ENCODE measurements around the gene APBA1. TPM values are rescaled to one million over a fixed set of nuclear protein-coding genes. Genes with fewer than 3 reads are reported as not detected.
"Not testable (repeated sequence)": the region's sequence is repeated elsewhere in the genome, so short reads cannot be mapped to it uniquely, and the experiment has no call there.

Gene APBA1
- total and polyA plus RNA-seq, 4 experiments from 2014 or later, result 0.83 to 2.0 (median 0.90) TPM; not detected in 1

DNA sequence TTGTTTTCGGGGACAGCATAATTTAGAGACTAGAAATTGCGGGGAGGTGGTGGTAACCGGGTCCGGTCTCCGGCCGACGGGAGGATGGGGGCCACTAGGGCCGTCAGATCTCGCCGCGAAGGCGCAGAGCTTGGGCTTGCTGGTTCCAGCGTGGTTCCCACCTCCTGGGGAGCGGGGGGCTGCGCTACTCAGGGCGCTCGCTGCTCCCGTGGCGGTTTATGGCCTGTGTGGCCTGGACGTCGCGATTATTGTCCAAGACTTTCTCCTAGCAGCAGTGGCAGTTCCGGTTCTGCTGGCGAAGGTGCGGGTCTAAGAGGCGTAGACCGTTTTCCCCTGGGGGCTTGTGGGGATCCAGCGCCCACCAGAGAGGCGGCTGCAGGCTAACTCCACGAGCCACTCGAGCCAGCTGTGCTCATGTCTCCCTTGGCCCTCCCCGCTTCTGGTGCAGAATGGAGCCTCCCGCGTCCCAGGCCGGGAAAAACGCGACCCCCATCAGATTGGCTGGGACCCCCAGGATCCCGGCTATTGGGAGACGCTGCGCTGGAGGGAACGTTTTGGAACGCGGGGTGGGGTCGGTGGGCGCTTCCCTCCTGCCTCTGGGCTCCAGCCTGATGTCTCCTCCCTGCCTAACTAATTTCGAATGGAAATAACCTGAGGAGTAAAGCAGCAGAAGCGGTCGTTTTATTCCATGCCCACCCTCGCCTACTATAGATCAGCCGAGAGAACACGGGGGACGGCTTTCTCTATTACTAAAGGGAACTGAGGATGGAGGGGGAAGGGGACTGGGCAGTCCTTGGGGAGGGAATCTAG is 260.0 kb downstream of the APBA1 start:
- no peak for DNase-seq
- Mint-ChIP-seq H3K27ac (no peak overlapping the region), H3K27me3 (peaks cover 1 to 3% of the 10 kb centered on the region in 2 donors), H3K4me3 (no peak overlapping the region), H3K9me3 (peaks cover 0 to 5% (median 0%) of the 10 kb centered on the region in 8 donors), H3K36me3 (no peaks in the 10 kb centered on the region), H3K4me1 (no peaks in the 10 kb centered on the region)
- Histone ChIP-seq H3K36me3 (ENCODE audit: insufficient read depth, low read length) (no peaks in the 10 kb centered on the region), H3K4me1 (ENCODE audit: insufficient read depth, low read length) (no peaks in the 10 kb centered on the region), H3K27ac (ENCODE audit: low read depth, low read length) (no peak overlapping the region), H3K27me3 (ENCODE audit: insufficient read depth, low read length) (no peaks in the 10 kb centered on the region), H3K4me3 (ENCODE audit: low read length in 2 of 2) (no peak overlapping the region), H3K9me3 (ENCODE audit: control insufficient read depth in 1 of 2, low read length in 2 of 2) (no peaks in the 10 kb centered on the region)
- intact Hi-C loops (cut with micrococcal nuclease), result no loop called here
- ChIA-PET CTCF (ENCODE audit: partially characterized antibody) (interaction anchor here (2.0 kb wide), 1 partner anchor 10 kb away, joined by 14 read pairs; no protein-coding TSS in a partner anchor), POLR2A (ENCODE audit: partially characterized antibody) (no interaction called here)

DNA sequence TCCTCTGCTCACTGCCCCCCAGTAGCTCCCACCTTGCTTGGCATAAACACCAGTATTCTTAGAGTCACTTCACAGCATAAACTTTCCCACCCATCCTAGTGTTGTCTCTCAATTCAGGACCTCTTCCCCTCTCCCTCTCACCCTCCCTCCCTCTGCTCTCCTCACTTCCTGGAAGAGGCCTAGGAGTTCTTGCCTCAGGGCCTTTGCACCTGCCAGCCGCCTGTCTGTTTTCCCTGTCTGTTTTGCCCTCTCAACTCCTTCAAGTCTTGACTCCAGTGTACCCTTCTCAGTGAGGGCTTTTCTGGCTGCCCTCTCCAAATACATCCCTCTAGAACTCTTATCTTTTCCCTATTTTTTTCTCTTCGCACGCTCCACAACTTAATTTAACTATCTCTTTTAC is 260.9 kb downstream of the APBA1 start:
- Mint-ChIP-seq H3K4me3 (no peak overlapping the region), H3K27me3 (peaks cover 1 to 3% of the 10 kb centered on the region in 2 donors), H3K36me3 (no peaks in the 10 kb centered on the region), H3K9me3 (peaks cover 0 to 5% (median 0%) of the 10 kb centered on the region in 8 donors), H3K4me1 (no peaks in the 10 kb centered on the region), H3K27ac (no peak overlapping the region)
- Histone ChIP-seq H3K27me3 (ENCODE audit: insufficient read depth, low read length) (no peaks in the 10 kb centered on the region), H3K9me3 (ENCODE audit: control insufficient read depth in 1 of 2, low read length in 2 of 2) (no peaks in the 10 kb centered on the region), H3K4me3 (ENCODE audit: low read length in 2 of 2) (no peak overlapping the region), H3K27ac (ENCODE audit: low read depth, low read length) (no peak overlapping the region), H3K36me3 (ENCODE audit: insufficient read depth, low read length) (no peaks in the 10 kb centered on the region), H3K4me1 (ENCODE audit: insufficient read depth, low read length) (no peaks in the 10 kb centered on the region)
- DNase-seq, result no peak
- CTCF ChIA-PET (ENCODE audit: partially characterized antibody), result no interaction called here
- POLR2A ChIA-PET (ENCODE audit: partially characterized antibody), result no interaction called here
- intact Hi-C loops (cut with micrococcal nuclease), result no loop called here

DNA sequence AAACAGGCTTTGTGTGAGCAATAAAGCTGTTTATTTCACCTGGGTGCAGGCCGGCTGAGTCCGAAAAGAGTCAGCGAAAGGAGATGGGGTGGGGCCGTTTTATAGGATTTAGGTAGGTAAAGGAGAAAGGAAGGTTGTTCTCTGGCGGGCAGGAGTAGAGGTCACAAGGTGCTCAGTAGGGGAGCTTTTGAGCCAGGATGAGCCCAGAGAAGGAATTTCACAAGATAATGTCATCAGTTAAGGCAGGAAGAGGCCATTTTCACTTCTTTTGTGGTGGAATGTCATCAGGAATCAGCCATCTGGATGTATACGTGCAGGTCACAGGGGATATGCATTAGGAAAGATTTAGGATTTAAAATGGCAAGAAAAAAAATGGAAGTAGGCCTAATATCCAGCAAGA is 262.2 kb downstream of the APBA1 start:
- H3K4me1 Mint-ChIP-seq; H3K4me3 ChIP-seq (ENCODE audit: low read length in 2 of 2); H3K27me3 ChIP-seq (ENCODE audit: insufficient read depth, low read length); H3K9me3 ChIP-seq (ENCODE audit: control insufficient read depth in 1 of 2, low read length in 2 of 2); H3K4me1 ChIP-seq (ENCODE audit: insufficient read depth, low read length); CTCF ChIA-PET (ENCODE audit: partially characterized antibody); H3K27ac Mint-ChIP-seq; POLR2A ChIA-PET (ENCODE audit: partially characterized antibody); H3K9me3 Mint-ChIP-seq; H3K36me3 Mint-ChIP-seq; H3K27ac ChIP-seq (ENCODE audit: low read depth, low read length); intact Hi-C loops (cut with micrococcal nuclease); H3K4me3 Mint-ChIP-seq; H3K36me3 ChIP-seq (ENCODE audit: insufficient read depth, low read length); H3K27me3 Mint-ChIP-seq; DNase-seq: not testable (repeated sequence)

DNA sequence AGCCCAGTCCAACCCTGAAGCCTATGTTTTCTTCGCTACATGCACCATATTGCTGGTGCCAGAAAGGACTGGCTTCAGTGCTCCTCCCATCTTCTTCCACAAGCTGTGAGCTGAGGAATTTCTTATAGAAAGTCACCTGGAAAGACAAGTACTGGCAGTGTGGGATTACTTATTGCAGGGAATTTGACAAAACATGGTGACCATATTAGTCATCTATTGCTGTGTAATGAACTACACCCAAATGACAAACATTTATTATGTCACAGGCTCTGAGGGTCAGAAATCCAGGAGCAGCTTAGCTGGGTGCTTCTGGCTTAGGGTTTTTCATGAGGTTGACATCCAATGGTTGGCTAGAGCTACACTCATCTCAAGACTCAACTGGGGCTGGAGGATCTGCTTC is 271.7 kb downstream of the APBA1 start:
- Mint-ChIP-seq H3K9me3 (peaks cover 0 to 1% (median 0%) of the 10 kb centered on the region in 8 donors), H3K36me3 (no peaks in the 10 kb centered on the region), H3K27me3 (peaks cover 2 to 9% of the 10 kb centered on the region in 2 donors), H3K4me1 (no peaks in the 10 kb centered on the region), H3K4me3 (no peak overlapping the region), H3K27ac (no peak overlapping the region)
- H3K27me3 ChIP-seq (ENCODE audit: insufficient read depth, low read length), result no peaks in the 10 kb centered on the region
- no peaks in the 10 kb centered on the region for H3K4me1 ChIP-seq (ENCODE audit: insufficient read depth, low read length)
- POLR2A ChIA-PET (ENCODE audit: partially characterized antibody), result no interaction called here
- no peaks in the 10 kb centered on the region for H3K9me3 ChIP-seq (ENCODE audit: control insufficient read depth in 1 of 2, low read length in 2 of 2)
- intact Hi-C loops (cut with micrococcal nuclease), result no loop called here
- DNase-seq, result no peak
- CTCF ChIA-PET (ENCODE audit: partially characterized antibody), result no interaction called here
- no peak overlapping the region for H3K4me3 ChIP-seq (ENCODE audit: low read length in 2 of 2)
- no peak overlapping the region for H3K27ac ChIP-seq (ENCODE audit: low read depth, low read length)
- no peaks in the 10 kb centered on the region for H3K36me3 ChIP-seq (ENCODE audit: insufficient read depth, low read length)

DNA sequence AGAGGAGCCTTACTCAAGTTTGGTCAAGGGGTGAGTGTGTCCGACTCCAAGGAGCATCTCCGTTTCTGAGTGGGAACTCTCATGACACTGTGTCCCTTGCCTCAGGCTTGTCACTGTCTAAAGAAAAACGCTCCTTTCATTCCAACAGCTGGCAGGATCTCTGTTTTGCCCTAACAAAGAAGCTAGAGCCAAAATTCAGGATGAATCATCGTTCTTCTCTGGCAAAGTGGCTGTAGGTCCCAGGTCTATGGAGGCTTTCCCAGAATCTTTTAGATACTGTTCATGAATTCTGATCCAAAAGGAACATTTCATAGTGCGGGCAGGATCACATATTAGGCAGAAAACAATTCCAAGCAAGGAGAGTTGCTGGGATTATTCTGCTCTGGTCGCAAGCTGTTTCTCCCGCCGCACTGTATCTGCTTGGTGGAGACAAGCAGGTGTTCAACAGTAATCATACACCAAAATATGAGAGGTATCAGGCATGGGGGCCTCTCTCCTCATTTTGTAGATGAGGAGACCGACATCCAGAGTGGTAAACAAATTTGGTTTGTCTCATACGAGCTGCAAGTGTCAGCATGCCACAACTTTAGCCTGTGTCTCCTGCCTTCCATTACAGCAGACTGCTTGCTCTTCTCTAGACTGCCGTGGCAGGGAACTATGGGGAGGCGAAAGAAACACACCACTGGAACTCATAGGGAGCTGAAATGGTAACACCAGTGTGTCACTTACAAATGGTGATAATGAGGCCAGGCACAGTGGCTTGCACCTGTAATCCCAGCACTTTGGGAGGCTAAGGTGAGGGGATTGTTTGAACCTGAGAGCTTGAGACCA is 274.6 kb downstream of the APBA1 start:
- H3K9me3 ChIP-seq (ENCODE audit: control insufficient read depth in 1 of 2, low read length in 2 of 2), result no peaks in the 10 kb centered on the region
- H3K27me3 ChIP-seq (ENCODE audit: insufficient read depth, low read length), result no peaks in the 10 kb centered on the region
- no peaks in the 10 kb centered on the region for H3K36me3 Mint-ChIP-seq
- H3K4me1 Mint-ChIP-seq, result no peaks in the 10 kb centered on the region
- no peak for DNase-seq
- no peak overlapping the region for H3K27ac ChIP-seq (ENCODE audit: low read depth, low read length)
- H3K27me3 Mint-ChIP-seq, result peaks cover 2 to 4% of the 10 kb centered on the region in 2 donors
- no peak overlapping the region for H3K27ac Mint-ChIP-seq
- H3K4me3 Mint-ChIP-seq, result no peak overlapping the region
- H3K4me1 ChIP-seq (ENCODE audit: insufficient read depth, low read length), result no peaks in the 10 kb centered on the region
- no peaks in the 10 kb centered on the region for H3K36me3 ChIP-seq (ENCODE audit: insufficient read depth, low read length)
- H3K4me3 ChIP-seq (ENCODE audit: low read length in 2 of 2), result no peak overlapping the region
- peaks cover 0 to 1% (median 0%) of the 10 kb centered on the region in 8 donors for H3K9me3 Mint-ChIP-seq
- intact Hi-C loops (cut with micrococcal nuclease), result no loop called here
- ChIA-PET CTCF (ENCODE audit: partially characterized antibody) (interaction anchor here (0.7 kb wide), 1 partner anchor 25 kb away, joined by 3 read pairs; no protein-coding TSS in a partner anchor), POLR2A (ENCODE audit: partially characterized antibody) (no interaction called here)

DNA sequence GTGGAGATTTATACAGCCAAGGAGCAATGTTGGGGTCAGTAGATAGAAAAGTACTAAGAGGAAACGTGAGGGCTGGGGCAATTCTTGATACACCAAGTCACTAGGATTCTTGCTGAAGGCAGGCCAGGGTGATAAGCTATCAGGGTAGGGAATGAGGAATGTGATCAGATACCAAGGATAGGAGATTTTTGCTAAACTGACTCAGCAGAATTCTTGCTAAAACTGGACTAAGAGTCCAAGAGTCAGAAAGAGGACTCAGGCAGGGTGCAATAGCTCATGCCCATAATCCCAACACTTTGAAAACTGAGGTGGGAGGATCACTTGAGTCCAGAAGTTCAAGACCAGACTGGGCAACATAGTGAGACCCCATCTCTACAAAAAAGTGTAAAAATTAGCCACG is 275.4 kb downstream of the APBA1 start:
- CTCF ChIA-PET (ENCODE audit: partially characterized antibody), result no interaction called here
- POLR2A ChIA-PET (ENCODE audit: partially characterized antibody), result no interaction called here
- DNase-seq, result no peak
- Mint-ChIP-seq H3K4me1 (no peaks in the 10 kb centered on the region), H3K27ac (no peak overlapping the region), H3K4me3 (no peak overlapping the region), H3K36me3 (no peaks in the 10 kb centered on the region), H3K9me3 (peaks cover 0 to 1% (median 0%) of the 10 kb centered on the region in 8 donors), H3K27me3 (peaks cover 2 to 5% of the 10 kb centered on the region in 2 donors)
- H3K27me3 ChIP-seq (ENCODE audit: insufficient read depth, low read length), result no peaks in the 10 kb centered on the region
- no peaks in the 10 kb centered on the region for H3K4me1 ChIP-seq (ENCODE audit: insufficient read depth, low read length)
- no peak overlapping the region for H3K27ac ChIP-seq (ENCODE audit: low read depth, low read length)
- H3K9me3 ChIP-seq (ENCODE audit: control insufficient read depth in 1 of 2, low read length in 2 of 2), result no peaks in the 10 kb centered on the region
- H3K36me3 ChIP-seq (ENCODE audit: insufficient read depth, low read length), result no peaks in the 10 kb centered on the region
- intact Hi-C loops (cut with micrococcal nuclease), result no loop called here
- no peak overlapping the region for H3K4me3 ChIP-seq (ENCODE audit: low read length in 2 of 2)

DNA sequence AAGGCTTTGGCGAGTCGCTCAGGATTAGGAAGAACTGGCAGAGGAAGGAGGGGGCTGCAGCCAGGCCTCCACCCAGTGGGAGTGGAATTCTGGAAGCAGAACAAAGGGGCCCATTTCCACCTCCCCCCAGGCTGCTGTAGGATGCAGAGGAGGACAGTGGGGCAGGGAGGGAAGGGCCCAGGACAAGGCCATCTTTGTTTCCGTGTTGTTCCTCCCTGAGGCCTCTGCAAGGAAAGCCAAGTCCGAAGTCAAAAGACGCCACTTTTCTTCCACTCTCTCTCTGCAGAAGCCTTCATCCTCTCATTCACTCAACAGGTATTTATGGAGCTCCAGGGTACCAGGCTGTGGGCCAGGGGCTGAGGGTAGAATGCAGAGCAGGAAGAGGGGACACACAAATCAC is 276.5 kb downstream of the APBA1 start:
- Mint-ChIP-seq H3K4me3 (no peak overlapping the region), H3K4me1 (no peaks in the 10 kb centered on the region), H3K36me3 (no peaks in the 10 kb centered on the region), H3K27ac (peak overlapping the region in 1 of 7 donors; percentile 25), H3K27me3 (peaks cover 2 to 4% of the 10 kb centered on the region in 2 donors), H3K9me3 (peaks cover 0 to 1% (median 0%) of the 10 kb centered on the region in 8 donors)
- Histone ChIP-seq H3K27ac (ENCODE audit: low read depth, low read length) (no peak overlapping the region), H3K9me3 (ENCODE audit: control insufficient read depth in 1 of 2, low read length in 2 of 2) (no peaks in the 10 kb centered on the region), H3K4me3 (ENCODE audit: low read length in 2 of 2) (no peak overlapping the region), H3K27me3 (ENCODE audit: insufficient read depth, low read length) (no peaks in the 10 kb centered on the region), H3K4me1 (ENCODE audit: insufficient read depth, low read length) (no peaks in the 10 kb centered on the region), H3K36me3 (ENCODE audit: insufficient read depth, low read length) (no peaks in the 10 kb centered on the region)
- intact Hi-C loops (cut with micrococcal nuclease), result no loop called here
- no peak for DNase-seq
- ChIA-PET POLR2A (ENCODE audit: partially characterized antibody) (no interaction called here), CTCF (ENCODE audit: partially characterized antibody) (no interaction called here)
